Neural progenitor cell (in vitro differentiated cells): Measurements from ENCODE around the gene MINDY4.

ENCODE experiments used
- CTCF ChIP-seq: fragments of 200-600 bp; sonication (generic); IDR thresholded peaks from 2 replicates; pipeline ENCODE4 v1.5.1; 2017; ENCODE audit warnings: antibody characterized with exemption, mild to moderate bottlenecking
- EZH2 ChIP-seq: fragments of 200-600 bp; sonication (generic); IDR thresholded peaks from 2 replicates; pipeline ENCODE4 v1.6.1; 2017; ENCODE audit warnings: antibody characterized with exemption, mild to moderate bottlenecking, moderate library complexity
- EZH2phosphoT487 ChIP-seq: fragments of 200-600 bp; sonication (generic); IDR thresholded peaks from 2 replicates; pipeline ENCODE4 v1.6.1; 2017; ENCODE audit warnings: antibody characterized with exemption

GRCh38 chr7:30789334-30789711, 18.1 kb downstream of the MINDY4 start:
- no peak for TF ChIP-seq CTCF
- TF ChIP-seq EZH2phosphoT487, result no peak
- no peak for TF ChIP-seq EZH2
